HepG2 (cell line): ENCODE results near the gene FMNL1. TPM values are rescaled to one million over a fixed set of nuclear protein-coding genes. Genes with fewer than 3 reads are reported as not detected.

Source experiments
- ARHGAP35 ChIP-seq: sonication (generic); formaldehyde crosslinking; IDR thresholded peaks from 2 replicates; pipeline ENCODE4 v1.9.0; 2022; ENCODE audit warnings: mild to moderate bottlenecking, inconsistent platforms, moderate library complexity, missing genetic modification reagents, borderline replicate concordance
- BCLAF1 ChIP-seq: fragments of 450-650 bp; IDR thresholded peaks from 2 replicates; pipeline ENCODE4 v1.6.1; 2017; ENCODE audit warnings: mild to moderate bottlenecking
- DPF2 ChIP-seq: sonication (generic); formaldehyde crosslinking; IDR thresholded peaks from 2 replicates; pipeline ENCODE4 v1.4.0; 2020; ENCODE audit warnings: mild to moderate bottlenecking, low read depth, missing genetic modification reagents, borderline replicate concordance
- ISX ChIP-seq: sonication (generic); formaldehyde crosslinking; conservative IDR thresholded peaks from 2 replicates; pipeline ENCODE4 v1.5.0; 2020; ENCODE audit warnings: missing genetic modification reagents
- REPIN1 ChIP-seq: sonication (generic); formaldehyde crosslinking; IDR thresholded peaks from 2 replicates; pipeline ENCODE4 v1.8.0; 2022; ENCODE audit warnings: missing genetic modification reagents, low read depth, mild to moderate bottlenecking, borderline replicate concordance
- THAP11 ChIP-seq: IDR thresholded peaks from 2 replicates; pipeline ENCODE4 v1.6.1; 2016; ENCODE audit warnings: missing biosample characterization, missing genetic modification reagents
- U2AF1 ChIP-seq: fragments of 200-400 bp; formaldehyde crosslinking; optimal IDR thresholded peaks from 2 replicates; pipeline ENCODE3; 2017; ENCODE audit warnings: mild to moderate bottlenecking, low read depth, low read length
- UBTF ChIP-seq: sonication (generic); formaldehyde crosslinking; IDR thresholded peaks from 2 replicates; pipeline ENCODE4 v1.4.0; 2020; ENCODE audit warnings: mild to moderate bottlenecking, missing genetic modification reagents
- ZBTB49 ChIP-seq: sonication (generic); formaldehyde crosslinking; IDR thresholded peaks from 2 replicates; pipeline ENCODE4 v1.4.0; 2020; ENCODE audit warnings: missing genetic modification reagents, borderline replicate concordance
- ZFAT ChIP-seq: sonication (generic); formaldehyde crosslinking; conservative IDR thresholded peaks from 2 replicates; pipeline ENCODE4 v1.8.1; 2023; ENCODE audit warnings: missing genetic modification reagents, inconsistent platforms
- ZMYM2 ChIP-seq: sonication (generic); formaldehyde crosslinking; IDR thresholded peaks from 2 replicates; pipeline ENCODE4 v1.8.0; 2022; ENCODE audit warnings: mild to moderate bottlenecking, missing genetic modification reagents
- ZNF562 ChIP-seq: sonication (generic); formaldehyde crosslinking; IDR thresholded peaks from 2 replicates; pipeline ENCODE4 v1.8.0; 2022; ENCODE audit warnings: missing genetic modification reagents, borderline replicate concordance
- ZNF646 ChIP-seq: sonication (generic); formaldehyde crosslinking; IDR thresholded peaks from 2 replicates; pipeline ENCODE4 v1.9.0; 2021; ENCODE audit warnings: mild to moderate bottlenecking, missing genetic modification reagents
- ZNF740 ChIP-seq: sonication (generic); formaldehyde crosslinking; IDR thresholded peaks from 2 replicates; pipeline ENCODE4 v1.4.0; 2020; ENCODE audit warnings: missing genetic modification reagents
- polyA plus RNA-seq, 8 experiments: library from polyadenylated mRNA; depleted of rRNA in 3 of 8; stranded (reverse) in 7 of 8; unstranded in 1 of 8; fragments of >200 nt; fragmentation: Illumina TruSeq in 4 of 8; extraction: Trizol in 4 of 8; gene quantifications; 2 replicates each; pipeline versions ENCODE4 v1.2.1 to v1.2.3, GENCODE V29; 2011 to 2016; ENCODE audit warnings: low read depth in 4 of 8, missing spikeins in 1 of 8, mixed read lengths in 1 of 8; ENCODE audit not compliant: insufficient read depth in 1 of 8
- total RNA-seq, 5 experiments: library from RNA; depleted of rRNA; stranded (reverse); fragments of >200 nt; fragmentation: Illumina TruSeq; extraction: Trizol; gene quantifications; 2 replicates each; pipeline ENCODE4 v1.2.3, GENCODE V29; 2016; ENCODE audit warnings: low read depth in 1 of 5

The FMNL1 gene
- total and polyA plus RNA-seq, 2 of the 13 experiments (the other 11 are each of a cell fraction or from before 2014, with no cell fraction given): 0.53 to 0.70 TPM

- TF ChIP-seq DPF2 (CRISPR knock-in tag) (no peak), ZNF740 (CRISPR knock-in tag) (peak; percentile 58; the same call in 1 of the 2 replicates), ZBTB49 (no peak), ISX (CRISPR knock-in tag) (no peak), ZNF646 (no peak), ZMYM2 (CRISPR knock-in tag) (no peak), ZFAT (no peak), ZNF562 (CRISPR knock-in tag) (no peak), THAP11 (CRISPR knock-in tag) (peak; percentile 37; the same call in 1 of the 2 replicates), UBTF (CRISPR knock-in tag) (peak; percentile 66; the same call in 1 of the 2 replicates), ARHGAP35 (CRISPR knock-in tag) (no peak), REPIN1 (CRISPR knock-in tag) (0 out of 2 replicates have a peak, but pooled peaks have one; percentile 68), U2AF1 (no peak), BCLAF1 (no peak)
Measured at GRCh38 chr17:45231481-45232116, 9.9 kb downstream of the FMNL1 start (continued).
